HepG2 (cell line): ENCODE measurements around the gene NKX2-2. TPM values are rescaled to one million over a fixed set of nuclear protein-coding genes. Genes with fewer than 3 reads are reported as not detected.

Experiments used
- HOXD1 ChIP-seq: sonication (generic); formaldehyde crosslinking; IDR thresholded peaks from 2 replicates; pipeline ENCODE4 v1.5.0; 2020; ENCODE audit warnings: missing genetic modification reagents
- KLF16 ChIP-seq, 2 experiments: sonication (generic) in 1 of 2; formaldehyde crosslinking in 1 of 2; IDR thresholded peaks; 2 replicates each; pipeline versions ENCODE4 v1.6.1 to v1.8.0; 2016 to 2023; ENCODE audit warnings: missing genetic modification reagents in 2 of 2, missing compliant biosample characterization in 1 of 2
- SMC3 ChIP-seq: IDR thresholded peaks from 2 replicates; pipeline ENCODE4 v1.6.1; 2011; ENCODE audit warnings: low read length, improper control_type of control experiment
- polyA plus RNA-seq, 8 experiments: library from polyadenylated mRNA; depleted of rRNA in 3 of 8; stranded (reverse) in 7 of 8; unstranded in 1 of 8; fragments of >200 nt; fragmentation: Illumina TruSeq in 4 of 8; extraction: Trizol in 4 of 8; gene quantifications; 2 replicates each; pipeline versions ENCODE4 v1.2.1 to v1.2.3, GENCODE V29; 2011 to 2016; ENCODE audit warnings: low read depth in 4 of 8, missing spikeins in 1 of 8, mixed read lengths in 1 of 8; ENCODE audit not compliant: insufficient read depth in 1 of 8
- total RNA-seq, 5 experiments: library from RNA; depleted of rRNA; stranded (reverse); fragments of >200 nt; fragmentation: Illumina TruSeq; extraction: Trizol; gene quantifications; 2 replicates each; pipeline ENCODE4 v1.2.3, GENCODE V29; 2016; ENCODE audit warnings: low read depth in 1 of 5
- TF ChIP-seq, protein P1 (sequence below): IDR thresholded peaks from 2 replicates; pipeline ENCODE4 v1.6.1; 2016; ENCODE audit warnings: missing compliant biosample characterization, missing genetic modification reagents, borderline replicate concordance
- TF ChIP-seq, protein P2 (sequence below): sonication (generic); formaldehyde crosslinking; IDR thresholded peaks from 2 replicates; pipeline ENCODE4 v1.4.0; 2020; ENCODE audit warnings: missing genetic modification reagents
- TF ChIP-seq, protein P3 (sequence below), 2 experiments: sonication (generic) in 1 of 2; formaldehyde crosslinking in 1 of 2; IDR thresholded peaks; 2 replicates each; pipeline versions ENCODE4 v1.5.1 to v1.6.1; 2011 to 2020; ENCODE audit warnings: borderline replicate concordance in 1 of 2, low read depth in 1 of 2, low read length in 1 of 2, mild to moderate bottlenecking in 1 of 2, missing genetic modification reagents in 1 of 2, moderate library complexity in 1 of 2
- TF ChIP-seq, protein P4 (sequence below): fragments of 450-650 bp; IDR thresholded peaks from 2 replicates; pipeline ENCODE4 v1.6.1; 2016
- TF ChIP-seq, protein P5 (sequence below): IDR thresholded peaks from 2 replicates; pipeline ENCODE4 v1.6.1; 2016; ENCODE audit warnings: low read depth
- TF ChIP-seq, protein P6 (sequence below): sonication (generic); formaldehyde crosslinking; IDR thresholded peaks from 2 replicates; pipeline ENCODE4 v1.8.0; 2023; ENCODE audit warnings: mild to moderate bottlenecking, missing genetic modification reagents
- TF ChIP-seq, protein P7 (sequence below): sonication (generic); formaldehyde crosslinking; IDR thresholded peaks from 2 replicates; pipeline ENCODE4 v1.4.0; 2020; ENCODE audit warnings: low read depth, missing genetic modification reagents

The NKX2-2 gene
- total and polyA plus RNA-seq, 2 of the 13 experiments (the other 11 are each of a cell fraction or from before 2014, with no cell fraction given) = not detected

DNA sequence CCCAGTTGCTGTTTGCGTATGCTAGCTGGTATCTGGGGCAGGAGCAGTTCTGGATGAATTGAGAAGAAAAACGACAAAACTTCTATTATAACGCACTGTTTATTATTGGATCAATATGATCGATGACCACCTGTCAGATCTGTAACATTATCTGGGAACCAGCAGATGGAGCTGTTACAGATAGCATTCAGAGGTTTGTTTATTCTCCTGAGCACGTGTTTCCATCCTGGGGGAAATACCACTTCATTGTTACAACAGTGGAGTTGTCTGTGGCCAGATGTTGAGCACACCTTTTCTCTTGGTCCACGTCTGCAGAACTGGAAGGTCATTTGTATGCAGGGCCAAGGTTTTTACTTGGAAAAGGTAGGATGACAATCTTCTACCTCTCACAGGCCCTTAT, 16.0 kb upstream of the NKX2-2 start (continued):
- TF ChIP-seq, protein P1, sequence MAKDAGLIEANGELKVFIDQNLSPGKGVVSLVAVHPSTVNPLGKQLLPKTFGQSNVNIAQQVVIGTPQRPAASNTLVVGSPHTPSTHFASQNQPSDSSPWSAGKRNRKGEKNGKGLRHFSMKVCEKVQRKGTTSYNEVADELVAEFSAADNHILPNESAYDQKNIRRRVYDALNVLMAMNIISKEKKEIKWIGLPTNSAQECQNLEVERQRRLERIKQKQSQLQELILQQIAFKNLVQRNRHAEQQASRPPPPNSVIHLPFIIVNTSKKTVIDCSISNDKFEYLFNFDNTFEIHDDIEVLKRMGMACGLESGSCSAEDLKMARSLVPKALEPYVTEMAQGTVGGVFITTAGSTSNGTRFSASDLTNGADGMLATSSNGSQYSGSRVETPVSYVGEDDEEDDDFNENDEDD (CRISPR knock-in tag) = peak; percentile 69; the same call in 1 of the 2 replicates
- TF ChIP-seq, protein P2, sequence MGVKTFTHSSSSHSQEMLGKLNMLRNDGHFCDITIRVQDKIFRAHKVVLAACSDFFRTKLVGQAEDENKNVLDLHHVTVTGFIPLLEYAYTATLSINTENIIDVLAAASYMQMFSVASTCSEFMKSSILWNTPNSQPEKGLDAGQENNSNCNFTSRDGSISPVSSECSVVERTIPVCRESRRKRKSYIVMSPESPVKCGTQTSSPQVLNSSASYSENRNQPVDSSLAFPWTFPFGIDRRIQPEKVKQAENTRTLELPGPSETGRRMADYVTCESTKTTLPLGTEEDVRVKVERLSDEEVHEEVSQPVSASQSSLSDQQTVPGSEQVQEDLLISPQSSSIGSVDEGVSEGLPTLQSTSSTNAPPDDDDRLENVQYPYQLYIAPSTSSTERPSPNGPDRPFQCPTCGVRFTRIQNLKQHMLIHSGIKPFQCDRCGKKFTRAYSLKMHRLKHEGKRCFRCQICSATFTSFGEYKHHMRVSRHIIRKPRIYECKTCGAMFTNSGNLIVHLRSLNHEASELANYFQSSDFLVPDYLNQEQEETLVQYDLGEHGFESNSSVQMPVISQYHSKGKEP (CRISPR knock-in tag) = no peak
- TF ChIP-seq, protein P3, sequence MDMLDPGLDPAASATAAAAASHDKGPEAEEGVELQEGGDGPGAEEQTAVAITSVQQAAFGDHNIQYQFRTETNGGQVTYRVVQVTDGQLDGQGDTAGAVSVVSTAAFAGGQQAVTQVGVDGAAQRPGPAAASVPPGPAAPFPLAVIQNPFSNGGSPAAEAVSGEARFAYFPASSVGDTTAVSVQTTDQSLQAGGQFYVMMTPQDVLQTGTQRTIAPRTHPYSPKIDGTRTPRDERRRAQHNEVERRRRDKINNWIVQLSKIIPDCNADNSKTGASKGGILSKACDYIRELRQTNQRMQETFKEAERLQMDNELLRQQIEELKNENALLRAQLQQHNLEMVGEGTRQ (IDR thresholded peaks at IDR 0.05; ENCODE audit: low read depth, low read length) = peak; percentile 65
- TF ChIP-seq, protein P3 (CRISPR knock-in tag; IDR thresholded peaks at IDR 0.05; ENCODE audit: borderline replicate concordance) = peak; percentile 75; the same call in 1 of the 2 replicates
- TF ChIP-seq, protein P4, sequence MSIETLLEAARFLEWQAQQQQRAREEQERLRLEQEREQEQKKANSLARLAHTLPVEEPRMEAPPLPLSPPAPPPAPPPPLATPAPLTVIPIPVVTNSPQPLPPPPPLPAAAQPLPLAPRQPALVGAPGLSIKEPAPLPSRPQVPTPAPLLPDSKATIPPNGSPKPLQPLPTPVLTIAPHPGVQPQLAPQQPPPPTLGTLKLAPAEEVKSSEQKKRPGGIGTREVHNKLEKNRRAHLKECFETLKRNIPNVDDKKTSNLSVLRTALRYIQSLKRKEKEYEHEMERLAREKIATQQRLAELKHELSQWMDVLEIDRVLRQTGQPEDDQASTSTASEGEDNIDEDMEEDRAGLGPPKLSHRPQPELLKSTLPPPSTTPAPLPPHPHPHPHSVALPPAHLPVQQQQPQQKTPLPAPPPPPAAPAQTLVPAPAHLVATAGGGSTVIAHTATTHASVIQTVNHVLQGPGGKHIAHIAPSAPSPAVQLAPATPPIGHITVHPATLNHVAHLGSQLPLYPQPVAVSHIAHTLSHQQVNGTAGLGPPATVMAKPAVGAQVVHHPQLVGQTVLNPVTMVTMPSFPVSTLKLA = peak; percentile 59; the same call in 1 of the 2 replicates
- peak; percentile 76 for TF ChIP-seq SMC3
- peak in 1 of 2 experiments; percentile 80; a peak in 2 of 4 replicates for TF ChIP-seq KLF16 (CRISPR knock-in tag; IDR thresholded peaks at IDR 0.05)
- TF ChIP-seq, protein P5, sequence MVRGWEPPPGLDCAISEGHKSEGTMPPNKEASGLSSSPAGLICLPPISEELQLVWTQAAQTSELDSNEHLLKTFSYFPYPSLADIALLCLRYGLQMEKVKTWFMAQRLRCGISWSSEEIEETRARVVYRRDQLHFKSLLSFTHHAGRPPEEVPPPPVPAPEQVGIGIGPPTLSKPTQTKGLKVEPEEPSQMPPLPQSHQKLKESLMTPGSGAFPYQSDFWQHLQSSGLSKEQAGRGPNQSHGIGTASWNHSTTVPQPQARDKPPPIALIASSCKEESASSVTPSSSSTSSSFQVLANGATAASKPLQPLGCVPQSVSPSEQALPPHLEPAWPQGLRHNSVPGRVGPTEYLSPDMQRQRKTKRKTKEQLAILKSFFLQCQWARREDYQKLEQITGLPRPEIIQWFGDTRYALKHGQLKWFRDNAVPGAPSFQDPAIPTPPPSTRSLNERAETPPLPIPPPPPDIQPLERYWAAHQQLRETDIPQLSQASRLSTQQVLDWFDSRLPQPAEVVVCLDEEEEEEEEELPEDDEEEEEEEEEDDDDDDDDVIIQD (CRISPR knock-in tag) = peak; percentile 47; the same call in 1 of the 2 replicates
- TF ChIP-seq, protein P6, sequence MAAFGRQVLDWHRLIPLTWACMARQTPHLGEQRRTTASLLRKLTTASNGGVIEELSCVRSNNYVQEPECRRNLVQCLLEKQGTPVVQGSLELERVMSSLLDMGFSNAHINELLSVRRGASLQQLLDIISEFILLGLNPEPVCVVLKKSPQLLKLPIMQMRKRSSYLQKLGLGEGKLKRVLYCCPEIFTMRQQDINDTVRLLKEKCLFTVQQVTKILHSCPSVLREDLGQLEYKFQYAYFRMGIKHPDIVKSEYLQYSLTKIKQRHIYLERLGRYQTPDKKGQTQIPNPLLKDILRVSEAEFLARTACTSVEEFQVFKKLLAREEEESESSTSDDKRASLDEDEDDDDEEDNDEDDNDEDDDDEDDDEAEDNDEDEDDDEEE (CRISPR knock-in tag) = no peak
- TF ChIP-seq, protein P7, sequence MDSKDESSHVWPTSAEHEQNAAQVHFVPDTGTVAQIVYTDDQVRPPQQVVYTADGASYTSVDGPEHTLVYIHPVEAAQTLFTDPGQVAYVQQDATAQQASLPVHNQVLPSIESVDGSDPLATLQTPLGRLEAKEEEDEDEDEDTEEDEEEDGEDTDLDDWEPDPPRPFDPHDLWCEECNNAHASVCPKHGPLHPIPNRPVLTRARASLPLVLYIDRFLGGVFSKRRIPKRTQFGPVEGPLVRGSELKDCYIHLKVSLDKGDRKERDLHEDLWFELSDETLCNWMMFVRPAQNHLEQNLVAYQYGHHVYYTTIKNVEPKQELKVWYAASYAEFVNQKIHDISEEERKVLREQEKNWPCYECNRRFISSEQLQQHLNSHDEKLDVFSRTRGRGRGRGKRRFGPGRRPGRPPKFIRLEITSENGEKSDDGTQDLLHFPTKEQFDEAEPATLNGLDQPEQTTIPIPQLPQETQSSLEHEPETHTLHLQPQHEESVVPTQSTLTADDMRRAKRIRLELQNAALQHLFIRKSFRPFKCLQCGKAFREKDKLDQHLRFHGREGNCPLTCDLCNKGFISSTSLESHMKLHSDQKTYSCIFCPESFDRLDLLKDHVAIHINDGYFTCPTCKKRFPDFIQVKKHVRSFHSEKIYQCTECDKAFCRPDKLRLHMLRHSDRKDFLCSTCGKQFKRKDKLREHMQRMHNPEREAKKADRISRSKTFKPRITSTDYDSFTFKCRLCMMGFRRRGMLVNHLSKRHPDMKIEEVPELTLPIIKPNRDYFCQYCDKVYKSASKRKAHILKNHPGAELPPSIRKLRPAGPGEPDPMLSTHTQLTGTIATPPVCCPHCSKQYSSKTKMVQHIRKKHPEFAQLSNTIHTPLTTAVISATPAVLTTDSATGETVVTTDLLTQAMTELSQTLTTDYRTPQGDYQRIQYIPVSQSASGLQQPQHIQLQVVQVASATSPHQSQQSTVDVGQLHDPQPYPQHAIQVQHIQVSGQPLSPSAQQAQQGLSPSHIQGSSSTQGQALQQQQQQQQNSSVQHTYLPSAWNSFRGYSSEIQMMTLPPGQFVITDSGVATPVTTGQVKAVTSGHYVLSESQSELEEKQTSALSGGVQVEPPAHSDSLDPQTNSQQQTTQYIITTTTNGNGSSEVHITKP (CRISPR knock-in tag) = peak; percentile 75; the same call in 1 of the 2 replicates
- peak; percentile 58; the same call in 1 of the 2 replicates for TF ChIP-seq HOXD1 (CRISPR knock-in tag)
